GM23338 (cell line): ENCODE data around the gene S100A13. TPM values are rescaled to one million over a fixed set of nuclear protein-coding genes. Genes with fewer than 3 reads are reported as not detected.

Source experiments
- ATAC-seq: fragments of 200-7000 bp; cut with Tn5 transposase; 3 replicates; pipeline ENCODE4 v1.9.1; 2020
- DNase-seq: peaks from one replicate; pipeline ENCODE4 v3.0.0-alpha.2; 2015; ENCODE audit warnings: low spot score
- H2AFZ ChIP-seq: fragments of 200-600 bp; sonication (generic); 2 replicates; pipeline ENCODE4 v1.8.0; 2016; ENCODE audit warnings: antibody characterized with exemption, mild to moderate bottlenecking, moderate library complexity
- H3F3A ChIP-seq: fragments of 200-600 bp; sonication (generic); replicated peaks from 2 replicates; pipeline ENCODE4 v1.8.0; 2017; ENCODE audit warnings: antibody characterized with exemption, mixed run types, low read depth
- H3K27ac ChIP-seq: fragments of 200-600 bp; sonication (generic); 2 replicates; pipeline ENCODE4 v1.6.1; 2016; ENCODE audit warnings: low read depth
- H3K27me3 ChIP-seq: fragments of 200-600 bp; sonication (generic); 2 replicates; pipeline ENCODE4 v1.8.0; 2016; ENCODE audit warnings: mild to moderate bottlenecking, mixed run types, moderate library complexity; ENCODE audit not compliant: insufficient read depth
- H3K36me3 ChIP-seq: fragments of 200-600 bp; sonication (generic); 2 replicates; pipeline ENCODE4 v1.8.0; 2016; ENCODE audit warnings: mild to moderate bottlenecking; ENCODE audit not compliant: insufficient read depth
- H3K4me1 ChIP-seq: fragments of 200-600 bp; sonication (generic); 2 replicates; pipeline ENCODE4 v1.8.0; 2016; ENCODE audit warnings: mild to moderate bottlenecking, moderate library complexity; ENCODE audit not compliant: insufficient read depth
- H3K4me2 ChIP-seq: fragments of 200-600 bp; sonication (generic); 2 replicates; pipeline ENCODE4 v1.7.1; 2017; ENCODE audit warnings: mixed run types
- H3K4me3 ChIP-seq: fragments of 200-600 bp; sonication (generic); 2 replicates; pipeline ENCODE4 v1.6.1; 2016; ENCODE audit warnings: mixed run types
- H3K79me2 ChIP-seq: fragments of 200-600 bp; sonication (generic); replicated peaks from 2 replicates; pipeline ENCODE4 v1.8.0; 2017; ENCODE audit warnings: mild to moderate bottlenecking; ENCODE audit not compliant: insufficient read depth
- H3K9me2 ChIP-seq: fragments of 200-600 bp; sonication (generic); 2 replicates; pipeline ENCODE4 v1.8.0; 2017; ENCODE audit not compliant: insufficient read depth
- H4K20me1 ChIP-seq: fragments of 200-600 bp; sonication (generic); replicated peaks from 2 replicates; pipeline ENCODE4 v1.8.0; 2017; ENCODE audit warnings: mild to moderate bottlenecking; ENCODE audit not compliant: insufficient read depth
- H3K27ac Mint-ChIP-seq: 2 replicates; pipeline ENCODE4 v1.8.0; 2020; ENCODE audit warnings: inconsistent platforms, mild to moderate bottlenecking, moderate library complexity, mixed read lengths
- H3K27me3 Mint-ChIP-seq: 3 replicates; pipeline ENCODE4 v1.8.0; 2022; ENCODE audit warnings: low read depth, mild to moderate bottlenecking, moderate library complexity, mixed read lengths, inconsistent platforms; ENCODE audit not compliant: insufficient read depth, poor library complexity
- H3K36me3 Mint-ChIP-seq: 3 replicates; pipeline ENCODE4 v1.8.0; 2021; ENCODE audit warnings: low read depth, mild to moderate bottlenecking, inconsistent platforms, moderate library complexity, mixed read lengths
- H3K4me1 Mint-ChIP-seq: 3 replicates; pipeline ENCODE4 v1.8.0; 2020; ENCODE audit warnings: mild to moderate bottlenecking, inconsistent platforms, mixed read lengths
- H3K4me3 Mint-ChIP-seq: 3 replicates; pipeline ENCODE4 v1.8.0; 2021; ENCODE audit warnings: moderate library complexity, mild to moderate bottlenecking, inconsistent platforms, mixed read lengths
- H3K9me3 Mint-ChIP-seq: 3 replicates; pipeline ENCODE4 v1.8.0; 2020; ENCODE audit warnings: moderate library complexity, mild to moderate bottlenecking, inconsistent platforms, mixed read lengths
- CTCF ChIP-seq, 2 experiments: fragments of 200-600 bp in 1 of 2; sonication (generic) in 1 of 2; conservative IDR thresholded peaks; 2 replicates each; pipeline versions ENCODE4 v1.5.1 to v1.6.1; 2016 to 2017; ENCODE audit warnings: antibody characterized with exemption in 2 of 2, low read depth in 2 of 2, mild to moderate bottlenecking in 2 of 2, moderate library complexity in 1 of 2
- ETS1 ChIP-seq: IDR thresholded peaks from 2 replicates; pipeline ENCODE4 v1.6.1; 2016; ENCODE audit warnings: antibody characterized with exemption
- JUNB ChIP-seq: IDR thresholded peaks from one replicate; pipeline ENCODE4 v1.6.1; 2016; ENCODE audit warnings: antibody characterized with exemption; ENCODE audit not compliant: unreplicated experiment
- POLR2AphosphoS5 ChIP-seq: IDR thresholded peaks from 2 replicates; pipeline ENCODE4 v1.6.1; 2016; ENCODE audit warnings: antibody characterized with exemption, low read depth
- ZNF114 ChIP-seq: fragments of 250-450 bp; sonication (Bioruptor Pico); IDR thresholded peaks from 2 replicates; pipeline ENCODE4 v1.5.0; 2020; ENCODE audit warnings: mild to moderate bottlenecking, moderate library complexity
- ZNF462 ChIP-seq: fragments of 250-450 bp; sonication (Bioruptor Pico); IDR thresholded peaks from 2 replicates; pipeline ENCODE4 v1.5.0; 2020; ENCODE audit warnings: mild to moderate bottlenecking, moderate library complexity
- polyA plus RNA-seq: library from polyadenylated mRNA; unstranded; fragments of >200 nt; fragmentation: Nextera tagmentation; extraction: Ambion mirVana; gene quantifications from 2 replicates; pipeline ENCODE4 v1.2.1, GENCODE V29; 2016
- total RNA-seq: library from RNA; depleted of rRNA; stranded (reverse); fragments of >200 nt; shearing (Covaris generic); gene quantifications from 2 replicates; pipeline ENCODE4 v1.2.3, GENCODE V29; 2014

The S100A13 gene
- total and polyA plus RNA-seq, 2 experiments from 2014 or later = 32.7 to 165 TPM

GRCh38 chr1:153614906-153615305 lies 12.4 kb downstream of the S100A13 start:
- Histone ChIP-seq H3K4me2 (no peak overlapping the region), H3K79me2 (no peaks in the 10 kb centered on the region), H3K4me3 (no peak overlapping the region), H3K27me3 (no peaks in the 10 kb centered on the region), H3K27ac (no peak overlapping the region), H3K36me3 (no peaks in the 10 kb centered on the region), H3K9me2 (no peaks in the 10 kb centered on the region), H3F3A (no peaks in the 10 kb centered on the region), H2AFZ (no peak overlapping the region), H3K4me1 (peaks cover 11% of the 10 kb centered on the region), H4K20me1 (no peaks in the 10 kb centered on the region)
- Mint-ChIP-seq H3K4me1 (peaks cover 38% of the 10 kb centered on the region), H3K27ac (no peak overlapping the region), H3K36me3 (peaks cover 11% of the 10 kb centered on the region; the same call in 2 of the 3 replicates), H3K27me3 (peaks cover 14% of the 10 kb centered on the region), H3K9me3 (no peaks in the 10 kb centered on the region), H3K4me3 (no peak overlapping the region)
- no peak for TF ChIP-seq POLR2AphosphoS5
- TF ChIP-seq ETS1 = no peak
- DNase-seq (no peak), ATAC-seq (no peak)

GRCh38 chr1:153614189-153614900 lies 13.0 kb downstream of the S100A13 start:
- Histone ChIP-seq H3F3A (no peaks in the 10 kb centered on the region; the same call in 1 of the 2 replicates), H3K9me2 (no peaks in the 10 kb centered on the region), H4K20me1 (no peaks in the 10 kb centered on the region), H3K4me3 (no peak overlapping the region), H3K4me1 (peaks cover 17% of the 10 kb centered on the region), H3K36me3 (no peaks in the 10 kb centered on the region), H3K27ac (no peak overlapping the region), H3K27me3 (no peaks in the 10 kb centered on the region), H3K79me2 (no peaks in the 10 kb centered on the region), H3K4me2 (no peak overlapping the region), H2AFZ (no peak overlapping the region)
- Mint-ChIP-seq H3K9me3 (no peaks in the 10 kb centered on the region), H3K27ac (no peak overlapping the region), H3K4me1 (peaks cover 44% of the 10 kb centered on the region), H3K4me3 (no peak overlapping the region), H3K36me3 (peaks cover 7% of the 10 kb centered on the region; the same call in 2 of the 3 replicates), H3K27me3 (peaks cover 16% of the 10 kb centered on the region)
- no peak for DNase-seq
- ATAC-seq = no peak
- TF ChIP-seq JUNB = no peak
- TF ChIP-seq ZNF462 = no peak
- TF ChIP-seq POLR2AphosphoS5 = no peak
- no peak for TF ChIP-seq ZNF114
- no peak for TF ChIP-seq ETS1
- TF ChIP-seq CTCF (conservative IDR thresholded peaks at IDR 0.05; ENCODE audit: low read depth in 2 of 2) = no peak
